Activated T-cell treated with anti-CD3 and anti-CD28 coated beads, Interleukin-2, amount 50 U/mL, for 4 hours (primary cell): Measurements from ENCODE around the gene PKDREJ. TPM values are rescaled to one million over a fixed set of nuclear protein-coding genes. Genes with fewer than 3 reads are reported as not detected.
"Not testable (repeated sequence)": the region's sequence is repeated elsewhere in the genome, so short reads cannot be mapped to it uniquely, and the experiment has no call there.

Experiments used
- ATAC-seq, 2 donors: fragments of 200-7000 bp; cut with Tn5 transposase; one replicate each; pipeline ENCODE4 v1.10.0; 2021
- DNase-seq: peaks from one replicate; pipeline ENCODE4 v3.0.0-alpha.2; 2020
- H3K27me3 Mint-ChIP-seq: one replicate; pipeline ENCODE4 v1.8.0; 2021; ENCODE audit warnings: low read depth, mixed read lengths
- H3K36me3 Mint-ChIP-seq: one replicate; pipeline ENCODE4 v1.8.0; 2022; ENCODE audit warnings: mixed read lengths; ENCODE audit not compliant: insufficient read depth
- H3K4me1 Mint-ChIP-seq: one replicate; pipeline ENCODE4 v1.8.0; 2021; ENCODE audit warnings: low read depth, mixed read lengths
- H3K4me3 Mint-ChIP-seq: one replicate; pipeline ENCODE4 v1.8.0; 2021; ENCODE audit warnings: mild to moderate bottlenecking, moderate library complexity, mixed read lengths
- H3K9me3 Mint-ChIP-seq: one replicate; pipeline ENCODE4 v1.8.0; 2021; ENCODE audit warnings: mixed read lengths
- total RNA-seq, 3 donors: library from RNA; stranded (reverse); gene quantifications; one replicate each; pipeline ENCODE4 v1.2.1, GENCODE V29; 2021

The PKDREJ gene
- total RNA-seq, 3 donors from 2014 or later, result not detected

- no peaks in the 10 kb centered on the region for H3K27me3 Mint-ChIP-seq
- ATAC-seq, result no peak
- DNase-seq, result no peak
- peaks cover 4% of the 10 kb centered on the region for H3K9me3 Mint-ChIP-seq
- H3K4me3 Mint-ChIP-seq, result no peak overlapping the region
- H3K4me1 Mint-ChIP-seq, result peaks cover 7% of the 10 kb centered on the region
- H3K36me3 Mint-ChIP-seq, result peaks cover 29% of the 10 kb centered on the region
These were observed 17.1 kb upstream of the PKDREJ start for GRCh38 chr22:46280063-46280817.

- no peak for ATAC-seq
- peaks cover 7% of the 10 kb centered on the region for H3K4me1 Mint-ChIP-seq
These were observed 15.8 kb upstream of the PKDREJ start for GRCh38 chr22:46278656-46279645.

GRCh38 chr22:46276563-46276962 is 13.4 kb upstream of the PKDREJ start:
- ATAC-seq (no peak), DNase-seq (no peak)
- Mint-ChIP-seq H3K4me3 (no peak overlapping the region), H3K4me1 (peaks cover 7% of the 10 kb centered on the region), H3K9me3 (peaks cover 4% of the 10 kb centered on the region), H3K27me3 (no peaks in the 10 kb centered on the region), H3K36me3 (peaks cover 21% of the 10 kb centered on the region)

More at GRCh38 chr22:46278656-46279645, 15.8 kb upstream of the PKDREJ start:
- Mint-ChIP-seq H3K9me3 (peaks cover 4% of the 10 kb centered on the region), H3K4me3 (no peak overlapping the region), H3K27me3 (no peaks in the 10 kb centered on the region), H3K36me3 (peaks cover 25% of the 10 kb centered on the region)
- no peak for DNase-seq

DNA sequence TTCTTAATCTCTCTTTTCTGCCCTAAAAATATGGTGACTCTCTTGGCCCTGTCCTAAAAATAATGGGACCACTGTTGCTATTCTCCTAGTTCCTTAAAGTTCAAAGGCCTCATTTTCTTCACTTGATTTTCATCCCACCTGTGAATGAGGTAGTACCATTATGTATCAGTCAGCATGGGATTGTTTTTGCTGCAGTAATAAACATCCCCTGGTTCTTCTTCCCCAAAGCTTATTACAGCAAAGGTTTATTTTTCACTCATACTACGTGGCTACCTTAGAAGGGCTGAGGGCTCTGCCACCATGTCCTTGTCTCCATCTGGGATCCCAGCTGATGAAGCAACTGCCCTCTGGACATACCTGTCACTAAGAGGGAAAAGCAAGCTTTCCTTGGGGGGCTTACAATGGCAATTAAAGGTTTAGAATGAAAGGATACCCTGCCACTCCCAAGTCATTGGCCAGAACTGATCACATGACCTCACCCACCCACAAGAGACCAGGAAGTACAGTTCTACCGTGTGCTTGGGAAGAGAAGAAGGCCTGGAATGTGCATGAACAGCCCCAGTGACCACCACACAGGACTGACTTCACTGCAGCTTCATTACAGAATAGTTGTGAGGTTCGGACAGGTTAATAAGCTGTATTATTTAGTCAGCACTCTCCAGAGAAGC is 12.4 kb upstream of the PKDREJ start:
- ATAC-seq (no peak), DNase-seq (no peak)
- peaks cover 19% of the 10 kb centered on the region for H3K36me3 Mint-ChIP-seq
- peaks cover 4% of the 10 kb centered on the region for H3K4me1 Mint-ChIP-seq
- H3K27me3 Mint-ChIP-seq, result no peaks in the 10 kb centered on the region
- peaks cover 4% of the 10 kb centered on the region for H3K9me3 Mint-ChIP-seq
- H3K4me3 Mint-ChIP-seq, result no peak overlapping the region

DNA sequence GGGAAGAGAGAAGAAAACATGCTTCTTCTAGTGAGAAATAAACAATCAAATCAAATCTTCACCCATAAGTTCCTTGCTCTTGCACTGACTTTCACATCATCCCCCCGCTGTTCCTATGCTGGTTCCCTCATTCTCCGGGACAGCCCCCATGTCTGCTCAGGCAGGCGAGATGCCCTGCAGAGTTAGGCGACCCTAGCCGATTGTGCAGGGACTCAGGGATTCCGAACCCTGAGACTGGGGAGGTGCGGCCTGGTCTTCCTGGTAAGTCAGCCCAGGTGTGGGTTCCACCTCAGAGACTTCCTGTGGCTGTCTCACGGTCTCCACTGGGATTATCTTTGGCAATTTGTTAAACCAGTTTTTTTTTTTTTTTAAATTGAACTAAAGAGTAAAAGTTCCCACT is 11.2 kb upstream of the PKDREJ start:
- ATAC-seq, result no peak
- Mint-ChIP-seq H3K36me3 (peaks cover 19% of the 10 kb centered on the region), H3K4me3 (no peak overlapping the region), H3K9me3 (peaks cover 4% of the 10 kb centered on the region), H3K4me1 (peaks cover 9% of the 10 kb centered on the region), H3K27me3 (no peaks in the 10 kb centered on the region)
- no peak for DNase-seq

- Mint-ChIP-seq H3K27me3 (no peaks in the 10 kb centered on the region), H3K4me3 (no peak overlapping the region), H3K4me1 (peaks cover 9% of the 10 kb centered on the region), H3K9me3 (peaks cover 4% of the 10 kb centered on the region), H3K36me3 (peaks cover 19% of the 10 kb centered on the region)
- ATAC-seq (no peak), DNase-seq (no peak)
These were observed 10.4 kb upstream of the PKDREJ start for GRCh38 chr22:46273432-46274148.

DNA sequence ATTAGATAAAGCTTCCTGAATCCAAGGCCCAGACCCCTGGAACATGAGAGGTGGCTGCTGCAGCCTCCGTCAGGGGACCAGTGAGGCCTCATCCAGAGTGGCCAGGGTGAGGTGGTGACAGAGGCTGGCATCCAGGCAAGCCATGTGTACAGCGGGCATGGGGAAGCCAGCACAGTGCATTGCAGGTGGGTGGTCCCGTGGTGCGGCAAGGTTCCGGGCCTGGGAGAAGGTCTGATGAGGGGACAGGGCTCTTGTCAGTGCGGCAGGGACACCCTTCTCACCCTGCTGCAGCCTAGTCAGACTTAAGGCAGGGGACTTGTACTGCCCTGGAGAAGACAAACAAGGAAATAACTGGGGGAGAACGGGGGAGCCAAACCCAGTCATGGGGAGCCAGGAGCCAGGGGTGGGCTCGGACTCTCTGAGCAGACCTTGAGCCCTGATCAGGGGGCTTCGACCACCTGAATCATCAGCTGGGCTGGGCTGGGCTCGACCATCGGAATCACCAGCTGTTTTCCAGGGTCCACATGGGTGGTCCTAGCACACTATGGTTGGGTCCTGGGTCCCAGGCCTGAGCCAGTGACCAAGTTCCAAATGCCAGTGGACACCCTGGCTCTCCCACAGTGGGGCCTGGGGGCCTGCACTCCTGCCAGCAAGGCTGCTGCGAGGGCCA is 9.8 kb upstream of the PKDREJ start:
- H3K4me3 Mint-ChIP-seq, result no peak overlapping the region
- H3K4me1 Mint-ChIP-seq, result peaks cover 12% of the 10 kb centered on the region
- DNase-seq (no peak), ATAC-seq (no peak)
- H3K9me3 Mint-ChIP-seq, result peaks cover 4% of the 10 kb centered on the region
- no peaks in the 10 kb centered on the region for H3K27me3 Mint-ChIP-seq
- peaks cover 14% of the 10 kb centered on the region for H3K36me3 Mint-ChIP-seq

GRCh38 chr22:46272196-46272595 is 9.1 kb upstream of the PKDREJ start:
- peaks cover 4% of the 10 kb centered on the region for H3K9me3 Mint-ChIP-seq
- H3K4me1 Mint-ChIP-seq, result peaks cover 18% of the 10 kb centered on the region
- no peak for ATAC-seq
- H3K27me3 Mint-ChIP-seq, result no peaks in the 10 kb centered on the region
- no peak overlapping the region for H3K4me3 Mint-ChIP-seq
- H3K36me3 Mint-ChIP-seq, result peaks cover 12% of the 10 kb centered on the region
- no peak for DNase-seq

DNA sequence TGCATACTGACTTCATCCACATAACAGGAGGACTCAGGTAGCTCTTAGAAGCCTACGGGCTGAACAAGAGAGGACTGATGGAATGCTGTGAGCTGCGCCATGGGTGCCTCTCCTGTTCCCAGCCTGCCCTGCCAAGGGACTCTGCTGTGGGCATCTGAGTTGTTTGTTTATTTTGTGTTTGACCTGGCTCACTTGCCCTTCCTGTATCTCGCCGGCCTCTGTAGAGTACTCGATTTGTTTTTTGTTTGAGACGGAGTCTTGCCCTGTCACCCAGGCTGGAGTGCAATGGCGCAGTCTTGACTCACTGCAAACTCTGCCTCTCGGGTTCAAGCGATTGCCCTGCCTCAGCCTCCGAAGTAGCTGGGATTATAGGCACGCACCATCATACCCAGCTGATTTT is 6.4 kb upstream of the PKDREJ start:
- Mint-ChIP-seq H3K27me3 (peaks cover 11% of the 10 kb centered on the region), H3K4me1 (peaks cover 15% of the 10 kb centered on the region), H3K4me3 (peak overlapping the region; percentile 61), H3K9me3 (no peaks in the 10 kb centered on the region), H3K36me3 (peaks cover 1% of the 10 kb centered on the region)
- no peak for DNase-seq
- no peak for ATAC-seq

DNA sequence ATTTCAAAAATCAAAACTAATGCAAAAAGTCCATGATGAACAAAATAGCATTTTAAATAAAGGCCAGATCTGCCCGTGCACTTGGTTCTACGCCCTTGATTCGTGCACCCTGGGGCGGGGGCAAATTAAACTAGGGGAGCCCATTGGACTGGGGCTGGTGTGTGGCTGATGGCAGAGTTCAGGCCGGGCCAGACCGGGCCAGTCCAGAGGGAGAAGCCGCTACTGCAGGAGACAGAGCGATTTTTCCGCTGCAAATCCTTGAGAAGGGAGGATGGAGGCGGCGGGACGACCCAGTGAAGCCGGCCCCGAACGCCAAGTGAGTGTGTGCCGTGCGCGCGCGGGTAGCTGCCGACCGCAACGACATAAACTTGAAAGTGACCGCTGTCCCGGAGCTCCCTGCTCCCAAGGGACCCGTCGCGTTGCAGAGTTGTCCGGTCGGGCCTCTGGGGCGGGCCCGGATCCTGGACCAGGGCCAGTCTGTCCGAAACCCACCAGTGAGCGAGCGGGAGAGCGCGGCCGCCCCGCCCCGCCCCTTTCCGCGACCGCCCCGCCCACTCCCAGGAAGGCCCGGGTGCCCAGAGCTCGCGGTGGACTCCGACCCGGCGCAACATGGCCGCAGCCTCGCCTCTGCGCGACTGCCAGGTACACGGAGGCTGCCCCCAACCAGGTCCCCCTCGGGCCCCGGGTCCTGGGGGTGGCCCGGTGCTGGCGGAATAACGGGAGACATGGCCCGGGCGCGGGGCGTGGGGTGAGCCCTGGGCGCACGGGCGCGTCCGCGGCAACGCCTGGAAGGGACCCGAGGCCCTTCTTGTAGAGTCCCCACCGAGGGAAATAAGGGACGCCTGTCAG is 4.5 kb upstream of the PKDREJ start, which contains the start of gene TTC38:
TSS of gene TTC38 (plus strand) at position 578 of the 849 bp plus-strand sequence. CDS start at position 610, 32 bp downstream.
- peak within 1 kb of the TSS; percentile 88 for H3K4me3 Mint-ChIP-seq
- H3K9me3 Mint-ChIP-seq, result no peaks in the 10 kb centered on the region
- DNase-seq, result peak; percentile 26
- peaks cover 19% of the 10 kb centered on the region for H3K4me1 Mint-ChIP-seq
- ATAC-seq, result peak; percentile 77 to 89
- peaks cover 25% of the 10 kb centered on the region for H3K27me3 Mint-ChIP-seq
- H3K36me3 Mint-ChIP-seq, result no peaks in the 10 kb centered on the region

DNA sequence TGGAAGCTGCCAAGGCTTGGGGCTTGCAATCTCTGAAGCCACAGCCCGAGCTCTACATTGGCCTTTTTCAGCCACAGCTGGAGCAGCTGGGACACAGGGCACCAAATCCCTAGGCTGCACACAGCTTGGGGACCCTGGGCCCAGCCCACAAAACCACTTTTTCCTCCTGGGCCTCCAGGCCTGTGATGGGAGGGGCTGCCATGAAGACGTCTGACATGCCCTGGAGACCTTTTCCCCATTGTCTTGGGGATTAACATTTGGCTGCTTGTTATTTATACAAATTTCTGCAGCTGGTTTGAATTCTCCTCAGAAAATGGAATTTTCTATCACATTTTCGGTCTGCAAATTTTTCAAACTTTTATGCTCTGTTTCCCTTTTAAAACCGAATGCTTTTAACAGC is 2.5 kb upstream of the PKDREJ start:
- Mint-ChIP-seq H3K4me1 (peaks cover 19% of the 10 kb centered on the region), H3K27me3 (peaks cover 44% of the 10 kb centered on the region)
- ATAC-seq, DNase-seq, H3K36me3 Mint-ChIP-seq, H3K4me3 Mint-ChIP-seq, H3K9me3 Mint-ChIP-seq: not testable (repeated sequence)

GRCh38 chr22:46264520-46264919 is 1.4 kb upstream of the PKDREJ start:
- ATAC-seq, H3K36me3 Mint-ChIP-seq, H3K9me3 Mint-ChIP-seq, DNase-seq, H3K4me3 Mint-ChIP-seq: not testable (repeated sequence)
- Mint-ChIP-seq H3K27me3 (peaks cover 52% of the 10 kb centered on the region), H3K4me1 (peaks cover 15% of the 10 kb centered on the region)
